Panc1 (cell line): ENCODE results near the gene ITPKB. TPM values are rescaled to one million over a fixed set of nuclear protein-coding genes. Genes with fewer than 3 reads are reported as not detected.

Source experiments
- ATAC-seq: fragments of 200-7000 bp; cut with Tn5 transposase; 2 replicates; pipeline ENCODE4 v1.9.1; 2020; ENCODE audit warnings: mild to moderate bottlenecking, moderate library complexity
- BruUV-seq: library from RNA; stranded (reverse); fragments of 400-500 nt; replicated peaks from 2 replicates; lab custom pipeline; 2021; lab: Mats Ljungman, UMichigan
- CTCF ChIA-PET: fragments of 300-600 bp; sonication (Branson Sonifier 250); formaldehyde crosslinking; loops from one replicate; lab custom pipeline; 2022; ENCODE audit warnings: antibody characterized with exemption; lab: Charles Lee
- POLR2A ChIA-PET: fragments of 300-600 bp; sonication (Branson Sonifier 250); formaldehyde crosslinking; loops from one replicate; lab custom pipeline; 2022; ENCODE audit warnings: antibody characterized with exemption; lab: Charles Lee
- DNase-seq: peaks from one replicate; pipeline ENCODE4 v3.0.0-alpha.2; 2010; ENCODE audit warnings: low read depth, low spot score
- H3K27ac ChIP-seq: 2 replicates; pipeline ENCODE4 v1.5.1; 2011; ENCODE audit warnings: mild to moderate bottlenecking, low read length, inconsistent platforms
- H3K27me3 ChIP-seq: fragments of 200-500 bp; sonication (Bioruptor generic); 2 replicates; pipeline ENCODE4 v1.6.0; 2014; ENCODE audit warnings: low read length, inconsistent platforms; ENCODE audit not compliant: control insufficient read depth, insufficient read depth
- H3K36me3 ChIP-seq: fragments of 200-500 bp; sonication (Bioruptor generic); 2 replicates; pipeline ENCODE4 v1.5.1; 2014; ENCODE audit warnings: inconsistent platforms, mild to moderate bottlenecking, low read length, moderate library complexity; ENCODE audit not compliant: control insufficient read depth, insufficient read depth
- H3K4me1 ChIP-seq: 2 replicates; pipeline ENCODE4 v1.5.1; 2011; ENCODE audit warnings: inconsistent platforms, mild to moderate bottlenecking, low read length, moderate library complexity; ENCODE audit not compliant: control insufficient read depth, insufficient read depth
- H3K4me3 ChIP-seq, 2 experiments: 2 replicates each; pipeline ENCODE4 v1.5.1; 2011 to 2012; ENCODE audit warnings: low read depth in 2 of 2, low read length in 2 of 2, mild to moderate bottlenecking in 2 of 2, inconsistent platforms in 1 of 2, moderate library complexity in 1 of 2
- H3K9me3 ChIP-seq: fragments of 200-500 bp; sonication (Bioruptor generic); 2 replicates; pipeline ENCODE4 v1.5.1; 2014; ENCODE audit warnings: low read depth, mild to moderate bottlenecking, inconsistent platforms, low read length, moderate library complexity; ENCODE audit not compliant: control insufficient read depth, insufficient read depth
- CTCF ChIP-seq: fragments of 450-650 bp; IDR thresholded peaks from 2 replicates; pipeline ENCODE4 v1.5.1; 2017; ENCODE audit warnings: mild to moderate bottlenecking
- POLR2AphosphoS5 ChIP-seq: IDR thresholded peaks from 2 replicates; pipeline ENCODE4 v1.6.1; 2012; ENCODE audit warnings: mild to moderate bottlenecking, low read depth, low read length, moderate library complexity
- REST ChIP-seq, 2 experiments: IDR thresholded peaks; 2 replicates each; pipeline ENCODE4 v1.6.1; 2011 to 2012; ENCODE audit warnings: low read depth in 2 of 2, control low read depth in 1 of 2, low read length in 1 of 2, mild to moderate bottlenecking in 1 of 2, moderate library complexity in 1 of 2; ENCODE audit not compliant: insufficient read depth in 1 of 2
- SIN3A ChIP-seq: IDR thresholded peaks from 2 replicates; pipeline ENCODE4 v1.6.1; 2012; ENCODE audit warnings: low read depth, mild to moderate bottlenecking, low read length, moderate library complexity, borderline replicate concordance; ENCODE audit not compliant: insufficient read depth
- TCF7L2 ChIP-seq: IDR thresholded peaks from 2 replicates; pipeline ENCODE4 v1.6.1; 2011; ENCODE audit warnings: mild to moderate bottlenecking, low read depth, low read length, inconsistent platforms
- in situ Hi-C: cut with HindIII; loops from 2 replicates; pipeline ENCODE4 v1.10.0; 2016; ENCODE audit warnings: low sequenced_read_pairs, low pct_unique_long_range_greater_than_20kb
- intact Hi-C: fragments of 100-400 bp; cut with micrococcal nuclease; formaldehyde crosslinking; loops from one replicate; pipeline ENCODE4 v1.10.0; 2022; ENCODE audit not compliant: unreplicated experiment
- total RNA-seq: library from RNA; stranded (reverse); gene quantifications from one replicate; pipeline ENCODE4 v1.2.1, GENCODE V29; 2021; ENCODE audit not compliant: unreplicated experiment

The ITPKB gene
- total RNA-seq, 1 experiment from 2014 or later, result 10.9 TPM

GRCh38 chr1:226653311-226653921, 85.7 kb downstream of the ITPKB start:
- in situ Hi-C loops, result no loop called here
- ChIA-PET CTCF (interaction anchor here (0.6 kb wide), 1 partner anchor 105 kb away, joined by 6 read pairs; no protein-coding TSS in a partner anchor), POLR2A (interaction anchor here (0.7 kb wide), 1 partner anchor 97 kb away, joined by 5 read pairs; no protein-coding TSS in a partner anchor)
- TF ChIP-seq CTCF, result no peak
- TF ChIP-seq REST (IDR thresholded peaks at IDR 0.05; ENCODE audit: insufficient read depth in 1 of 2, low read depth in 2 of 2, low read length in 1 of 2), result no peak
- no peak for TF ChIP-seq SIN3A
- TF ChIP-seq POLR2AphosphoS5, result no peak
- TF ChIP-seq TCF7L2, result no peak
- DNase-seq (no peak), ATAC-seq (no peak)
- H3K4me1 ChIP-seq, result no peaks in the 10 kb centered on the region
- BruUV-seq, result no TSS peak
- H3K9me3 ChIP-seq, result no peaks in the 10 kb centered on the region
- H3K4me3 ChIP-seq, result no peak overlapping the region
- H3K27ac ChIP-seq, result no peak overlapping the region
- intact Hi-C loops, result no loop called here
- no peaks in the 10 kb centered on the region for H3K27me3 ChIP-seq
- no peaks in the 10 kb centered on the region for H3K36me3 ChIP-seq

GRCh38 chr1:226652613-226653012, 86.5 kb downstream of the ITPKB start:
- DNase-seq (no peak), ATAC-seq (no peak)
- Histone ChIP-seq H3K36me3 (no peaks in the 10 kb centered on the region), H3K27ac (no peak overlapping the region), H3K9me3 (no peaks in the 10 kb centered on the region), H3K4me1 (no peaks in the 10 kb centered on the region), H3K27me3 (no peaks in the 10 kb centered on the region), H3K4me3 (no peak overlapping the region)
- in situ Hi-C loops, result no loop called here
- ChIA-PET POLR2A (no interaction called here), CTCF (no interaction called here)
- no TSS peak for BruUV-seq
- no peak for TF ChIP-seq TCF7L2
- no peak for TF ChIP-seq CTCF
- no peak for TF ChIP-seq POLR2AphosphoS5
- no peak for TF ChIP-seq SIN3A
- TF ChIP-seq REST (IDR thresholded peaks at IDR 0.05; ENCODE audit: insufficient read depth in 1 of 2, low read depth in 2 of 2, low read length in 1 of 2), result no peak
- intact Hi-C loops, result no loop called here
